GM23338 (cell line): ENCODE data around the gene AGXT. TPM values are rescaled to one million over a fixed set of nuclear protein-coding genes. Genes with fewer than 3 reads are reported as not detected.

Experiments used
- ATAC-seq: fragments of 200-7000 bp; cut with Tn5 transposase; 3 replicates; pipeline ENCODE4 v1.9.1; 2020
- DNase-seq: peaks from one replicate; pipeline ENCODE4 v3.0.0-alpha.2; 2015; ENCODE audit warnings: low spot score
- H2AFZ ChIP-seq: fragments of 200-600 bp; sonication (generic); 2 replicates; pipeline ENCODE4 v1.8.0; 2016; ENCODE audit warnings: antibody characterized with exemption, mild to moderate bottlenecking, moderate library complexity
- H3F3A ChIP-seq: fragments of 200-600 bp; sonication (generic); replicated peaks from 2 replicates; pipeline ENCODE4 v1.8.0; 2017; ENCODE audit warnings: antibody characterized with exemption, mixed run types, low read depth
- H3K27ac ChIP-seq: fragments of 200-600 bp; sonication (generic); 2 replicates; pipeline ENCODE4 v1.6.1; 2016; ENCODE audit warnings: low read depth
- H3K27me3 ChIP-seq: fragments of 200-600 bp; sonication (generic); 2 replicates; pipeline ENCODE4 v1.8.0; 2016; ENCODE audit warnings: mild to moderate bottlenecking, mixed run types, moderate library complexity; ENCODE audit not compliant: insufficient read depth
- H3K36me3 ChIP-seq: fragments of 200-600 bp; sonication (generic); 2 replicates; pipeline ENCODE4 v1.8.0; 2016; ENCODE audit warnings: mild to moderate bottlenecking; ENCODE audit not compliant: insufficient read depth
- H3K4me1 ChIP-seq: fragments of 200-600 bp; sonication (generic); 2 replicates; pipeline ENCODE4 v1.8.0; 2016; ENCODE audit warnings: mild to moderate bottlenecking, moderate library complexity; ENCODE audit not compliant: insufficient read depth
- H3K4me2 ChIP-seq: fragments of 200-600 bp; sonication (generic); 2 replicates; pipeline ENCODE4 v1.7.1; 2017; ENCODE audit warnings: mixed run types
- H3K4me3 ChIP-seq: fragments of 200-600 bp; sonication (generic); 2 replicates; pipeline ENCODE4 v1.6.1; 2016; ENCODE audit warnings: mixed run types
- H3K79me2 ChIP-seq: fragments of 200-600 bp; sonication (generic); replicated peaks from 2 replicates; pipeline ENCODE4 v1.8.0; 2017; ENCODE audit warnings: mild to moderate bottlenecking; ENCODE audit not compliant: insufficient read depth
- H3K9me2 ChIP-seq: fragments of 200-600 bp; sonication (generic); 2 replicates; pipeline ENCODE4 v1.8.0; 2017; ENCODE audit not compliant: insufficient read depth
- H4K20me1 ChIP-seq: fragments of 200-600 bp; sonication (generic); replicated peaks from 2 replicates; pipeline ENCODE4 v1.8.0; 2017; ENCODE audit warnings: mild to moderate bottlenecking; ENCODE audit not compliant: insufficient read depth
- H3K27ac Mint-ChIP-seq: 2 replicates; pipeline ENCODE4 v1.8.0; 2020; ENCODE audit warnings: inconsistent platforms, mild to moderate bottlenecking, moderate library complexity, mixed read lengths
- H3K27me3 Mint-ChIP-seq: 3 replicates; pipeline ENCODE4 v1.8.0; 2022; ENCODE audit warnings: low read depth, mild to moderate bottlenecking, moderate library complexity, mixed read lengths, inconsistent platforms; ENCODE audit not compliant: insufficient read depth, poor library complexity
- H3K36me3 Mint-ChIP-seq: 3 replicates; pipeline ENCODE4 v1.8.0; 2021; ENCODE audit warnings: low read depth, mild to moderate bottlenecking, inconsistent platforms, moderate library complexity, mixed read lengths
- H3K4me1 Mint-ChIP-seq: 3 replicates; pipeline ENCODE4 v1.8.0; 2020; ENCODE audit warnings: mild to moderate bottlenecking, inconsistent platforms, mixed read lengths
- H3K4me3 Mint-ChIP-seq: 3 replicates; pipeline ENCODE4 v1.8.0; 2021; ENCODE audit warnings: moderate library complexity, mild to moderate bottlenecking, inconsistent platforms, mixed read lengths
- H3K9me3 Mint-ChIP-seq: 3 replicates; pipeline ENCODE4 v1.8.0; 2020; ENCODE audit warnings: moderate library complexity, mild to moderate bottlenecking, inconsistent platforms, mixed read lengths
- CREB1 ChIP-seq: fragments of 250-450 bp; sonication (Bioruptor Pico); IDR thresholded peaks from 2 replicates; pipeline ENCODE4 v1.5.0; 2020; ENCODE audit warnings: low read depth, mild to moderate bottlenecking, moderate library complexity
- CTCF ChIP-seq, 2 experiments: fragments of 200-600 bp in 1 of 2; sonication (generic) in 1 of 2; conservative IDR thresholded peaks; 2 replicates each; pipeline versions ENCODE4 v1.5.1 to v1.6.1; 2016 to 2017; ENCODE audit warnings: antibody characterized with exemption in 2 of 2, low read depth in 2 of 2, mild to moderate bottlenecking in 2 of 2, moderate library complexity in 1 of 2
- ETS1 ChIP-seq: IDR thresholded peaks from 2 replicates; pipeline ENCODE4 v1.6.1; 2016; ENCODE audit warnings: antibody characterized with exemption
- EZH2 ChIP-seq: fragments of 200-600 bp; sonication (generic); IDR thresholded peaks from one replicate; pipeline ENCODE4 v1.8.0; 2017; ENCODE audit warnings: antibody characterized with exemption, mild to moderate bottlenecking, low read depth; ENCODE audit not compliant: unreplicated experiment
- EZH2phosphoT487 ChIP-seq: fragments of 200-600 bp; sonication (generic); IDR thresholded peaks from one replicate; pipeline ENCODE4 v1.8.1; 2018; ENCODE audit warnings: antibody characterized with exemption; ENCODE audit not compliant: unreplicated experiment
- JUNB ChIP-seq: IDR thresholded peaks from one replicate; pipeline ENCODE4 v1.6.1; 2016; ENCODE audit warnings: antibody characterized with exemption; ENCODE audit not compliant: unreplicated experiment
- POLR2AphosphoS5 ChIP-seq: IDR thresholded peaks from 2 replicates; pipeline ENCODE4 v1.6.1; 2016; ENCODE audit warnings: antibody characterized with exemption, low read depth
- REST ChIP-seq: IDR thresholded peaks from one replicate; pipeline ENCODE4 v1.6.1; 2018; ENCODE audit warnings: antibody characterized with exemption; ENCODE audit not compliant: unreplicated experiment
- STAT1 ChIP-seq: IDR thresholded peaks from one replicate; pipeline ENCODE4 v1.6.1; 2016; ENCODE audit warnings: antibody characterized with exemption; ENCODE audit not compliant: unreplicated experiment
- ZNF114 ChIP-seq: fragments of 250-450 bp; sonication (Bioruptor Pico); IDR thresholded peaks from 2 replicates; pipeline ENCODE4 v1.5.0; 2020; ENCODE audit warnings: mild to moderate bottlenecking, moderate library complexity
- ZNF331 ChIP-seq: fragments of 250-450 bp; sonication (Bioruptor Pico); IDR thresholded peaks from 2 replicates; pipeline ENCODE4 v1.5.0; 2020; ENCODE audit warnings: low read depth, mild to moderate bottlenecking, moderate library complexity
- polyA plus RNA-seq: library from polyadenylated mRNA; unstranded; fragments of >200 nt; fragmentation: Nextera tagmentation; extraction: Ambion mirVana; gene quantifications from 2 replicates; pipeline ENCODE4 v1.2.1, GENCODE V29; 2016
- total RNA-seq: library from RNA; depleted of rRNA; stranded (reverse); fragments of >200 nt; shearing (Covaris generic); gene quantifications from 2 replicates; pipeline ENCODE4 v1.2.3, GENCODE V29; 2014

AGXT gene
- total and polyA plus RNA-seq, 2 experiments from 2014 or later, result not detected

GRCh38 chr2:240920783-240921231, 52.2 kb downstream of the AGXT start (continued):
- TF ChIP-seq REST (no peak), CTCF (conservative IDR thresholded peaks at IDR 0.05; ENCODE audit: low read depth in 2 of 2) (no peak), ZNF331 (no peak), JUNB (no peak), ETS1 (no peak), ZNF114 (CRISPR knock-in tag) (no peak), EZH2phosphoT487 (no peak)

- TF ChIP-seq STAT1, result no peak
- no peak for TF ChIP-seq EZH2
- TF ChIP-seq CREB1, result no peak
- no peak for TF ChIP-seq ETS1
- no peak for TF ChIP-seq REST
- no peak for TF ChIP-seq POLR2AphosphoS5
- 0 out of 3 replicates have a peak, but pooled peaks cover 4% of the 10 kb centered on the region for H3K4me1 Mint-ChIP-seq
- Histone ChIP-seq H3K9me2 (no peaks in the 10 kb centered on the region), H3K27me3 (no peaks in the 10 kb centered on the region), H3K36me3 (no peaks in the 10 kb centered on the region), H4K20me1 (no peaks in the 10 kb centered on the region), H3F3A (no peaks in the 10 kb centered on the region), H3K4me3 (no peak overlapping the region), H3K4me1 (no peaks in the 10 kb centered on the region; the same call in 1 of the 2 replicates), H3K27ac (no peak overlapping the region), H3K4me2 (no peak overlapping the region), H2AFZ (no peak overlapping the region), H3K79me2 (no peaks in the 10 kb centered on the region)
- ATAC-seq, result no peak
- no peaks in the 10 kb centered on the region for H3K36me3 Mint-ChIP-seq
- no peak overlapping the region for H3K27ac Mint-ChIP-seq
- H3K4me3 Mint-ChIP-seq, result no peak overlapping the region
- H3K27me3 Mint-ChIP-seq, result peaks cover 5% of the 10 kb centered on the region
- H3K9me3 Mint-ChIP-seq, result no peaks in the 10 kb centered on the region
- DNase-seq, result no peak
Measured at GRCh38 chr2:240921311-240921994, 52.8 kb downstream of the AGXT start.
